NB4 (cell line): ENCODE measurements around the gene TRPC6.

Experiments used
- DNase-seq: peaks from one replicate; pipeline ENCODE4 v3.0.0; 2010; ENCODE audit warnings: low read depth
- H3K4me3 ChIP-seq: one replicate; pipeline ENCODE4 v1.5.1; 2011; ENCODE audit warnings: mild to moderate bottlenecking, low read depth, low read length, moderate library complexity
- CTCF ChIP-seq: IDR thresholded peaks from one replicate; pipeline ENCODE4 v1.5.1; 2012; ENCODE audit warnings: low read depth, low read length
- MAX ChIP-seq: IDR thresholded peaks from 2 replicates; pipeline ENCODE4 v1.6.1; 2011; ENCODE audit warnings: low read depth, low read length
- MYC ChIP-seq: IDR thresholded peaks from 2 replicates; pipeline ENCODE4 v1.6.1; 2011; ENCODE audit warnings: low read depth, low read length
- POLR2A ChIP-seq: IDR thresholded peaks from 2 replicates; pipeline ENCODE4 v1.6.1; 2011; ENCODE audit warnings: mild to moderate bottlenecking; ENCODE audit not compliant: insufficient read length; ENCODE audit errors: extremely low read depth

The TRPC6 gene

GRCh38 chr11:101448881-101449442, 134.8 kb downstream of the TRPC6 start:
- TF ChIP-seq MYC, result no peak
- no peak for TF ChIP-seq MAX
- TF ChIP-seq CTCF, result no peak
- no peak for TF ChIP-seq POLR2A
- no peak for DNase-seq
- H3K4me3 ChIP-seq, result no peak overlapping the region

GRCh38 chr11:101446726-101447125, 137.1 kb downstream of the TRPC6 start:
- no peak for DNase-seq
- no peak for TF ChIP-seq POLR2A
- no peak for TF ChIP-seq CTCF
- TF ChIP-seq MYC, result no peak
- no peak for TF ChIP-seq MAX
- H3K4me3 ChIP-seq, result no peak overlapping the region

- no peak overlapping the region for H3K4me3 ChIP-seq
- no peak for DNase-seq
These were observed 137.6 kb downstream of the TRPC6 start for GRCh38 chr11:101446238-101446637.

GRCh38 chr11:101445761-101446160, 138.0 kb downstream of the TRPC6 start:
- H3K4me3 ChIP-seq, result no peak overlapping the region
- DNase-seq, result no peak
- TF ChIP-seq CTCF (no peak), MAX (no peak), MYC (no peak), POLR2A (no peak)

More at GRCh38 chr11:101446238-101446637, 137.6 kb downstream of the TRPC6 start:
- TF ChIP-seq POLR2A (no peak), CTCF (no peak)

GRCh38 chr11:101444851-101445250, 139.0 kb downstream of the TRPC6 start:
- TF ChIP-seq MYC, result no peak
- no peak for TF ChIP-seq MAX
- no peak for TF ChIP-seq CTCF
- TF ChIP-seq POLR2A, result no peak
- DNase-seq, result no peak
- H3K4me3 ChIP-seq, result no peak overlapping the region

GRCh38 chr11:101444164-101444563, 139.6 kb downstream of the TRPC6 start:
- H3K4me3 ChIP-seq, result no peak overlapping the region
- no peak for TF ChIP-seq POLR2A
- TF ChIP-seq MYC, result no peak
- no peak for TF ChIP-seq MAX
- TF ChIP-seq CTCF, result no peak
- peak; percentile 3 for DNase-seq
